H9 (cell line): ENCODE data around the gene TMEM120B. TPM values are rescaled to one million over a fixed set of nuclear protein-coding genes. Genes with fewer than 3 reads are reported as not detected.

Source experiments
- DNase-seq: peaks from one replicate; pipeline ENCODE4 v3.0.0-alpha.2; 2017
- H2AFZ ChIP-seq: one replicate; pipeline ENCODE4 v1.6.1; 2013; ENCODE audit warnings: mild to moderate bottlenecking, low read length, control low read depth, moderate library complexity
- H2AK5ac ChIP-seq: 2 replicates; pipeline ENCODE4 v1.6.1; 2013; ENCODE audit warnings: low read length, control low read depth, mixed read lengths; ENCODE audit not compliant: insufficient read length
- H2BK120ac ChIP-seq: one replicate; pipeline ENCODE4 v1.6.1; 2013; ENCODE audit warnings: low read depth, mild to moderate bottlenecking, low read length, control low read depth, inconsistent platforms; ENCODE audit not compliant: poor library complexity, severe bottlenecking
- H2BK12ac ChIP-seq: 2 replicates; pipeline ENCODE4 v1.6.1; 2013; ENCODE audit warnings: low read length, control low read depth, mixed read lengths, low read depth; ENCODE audit not compliant: insufficient read length
- H2BK15ac ChIP-seq: 2 replicates; pipeline ENCODE4 v1.6.1; 2013; ENCODE audit warnings: low read depth, low read length, control low read depth
- H2BK20ac ChIP-seq: one replicate; pipeline ENCODE4 v1.6.1; 2013; ENCODE audit warnings: low read depth, mild to moderate bottlenecking, low read length, control low read depth, inconsistent platforms; ENCODE audit not compliant: poor library complexity, severe bottlenecking
- H2BK5ac ChIP-seq: 2 replicates; pipeline ENCODE4 v1.6.1; 2013; ENCODE audit warnings: low read length, control low read depth, mixed read lengths; ENCODE audit not compliant: insufficient read length
- H3K14ac ChIP-seq: 2 replicates; pipeline ENCODE4 v1.6.1; 2013; ENCODE audit warnings: low read length, control low read depth; ENCODE audit not compliant: insufficient read depth
- H3K18ac ChIP-seq: 2 replicates; pipeline ENCODE4 v1.6.1; 2013; ENCODE audit warnings: low read depth, mild to moderate bottlenecking, mixed read lengths, low read length, control low read depth; ENCODE audit not compliant: insufficient read length
- H3K23ac ChIP-seq: 2 replicates; pipeline ENCODE4 v1.6.1; 2013; ENCODE audit warnings: low read length, control low read depth, mixed read lengths, low read depth; ENCODE audit not compliant: insufficient read length
- H3K23me2 ChIP-seq: 2 replicates; pipeline ENCODE4 v1.6.1; 2013; ENCODE audit warnings: low read depth, mild to moderate bottlenecking, mixed read lengths, low read length, control low read depth; ENCODE audit not compliant: insufficient read length, poor library complexity, severe bottlenecking
- H3K27ac ChIP-seq: 2 replicates; pipeline ENCODE4 v1.5.1; 2013; ENCODE audit warnings: low read length, control low read depth, mixed read lengths, low read depth; ENCODE audit not compliant: insufficient read length
- H3K27me3 ChIP-seq: 2 replicates; pipeline ENCODE4 v1.6.1; 2013; ENCODE audit warnings: low read length, control low read depth, inconsistent platforms; ENCODE audit not compliant: insufficient read depth
- H3K4ac ChIP-seq: 2 replicates; pipeline ENCODE4 v1.6.1; 2013; ENCODE audit warnings: low read depth, mild to moderate bottlenecking, control low read depth, inconsistent platforms, low read length, moderate library complexity
- H3K4me1 ChIP-seq: 2 replicates; pipeline ENCODE4 v1.6.1; 2013; ENCODE audit warnings: low read length, control low read depth, inconsistent platforms; ENCODE audit not compliant: insufficient read depth
- H3K4me2 ChIP-seq: 2 replicates; pipeline ENCODE4 v1.6.1; 2013; ENCODE audit warnings: low read length, control low read depth, mixed read lengths; ENCODE audit not compliant: insufficient read length, insufficient read depth
- H3K56ac ChIP-seq: 2 replicates; pipeline ENCODE4 v1.6.1; 2013; ENCODE audit warnings: low read depth, mild to moderate bottlenecking, mixed read lengths, low read length, control low read depth; ENCODE audit not compliant: insufficient read length
- H3K79me1 ChIP-seq: 2 replicates; pipeline ENCODE4 v1.6.1; 2013; ENCODE audit warnings: low read depth, mild to moderate bottlenecking, moderate library complexity, low read length, control low read depth, inconsistent platforms; ENCODE audit not compliant: insufficient read depth, poor library complexity, severe bottlenecking
- H3K79me2 ChIP-seq: 2 replicates; pipeline ENCODE4 v1.6.1; 2013; ENCODE audit warnings: low read length, control low read depth, inconsistent platforms; ENCODE audit not compliant: insufficient read depth
- H3K9ac ChIP-seq: 2 replicates; pipeline ENCODE4 v1.6.1; 2013; ENCODE audit warnings: low read length, control low read depth, mixed read lengths; ENCODE audit not compliant: insufficient read length; ENCODE audit errors: extremely low read depth
- H3K9me3 ChIP-seq: one replicate; pipeline ENCODE4 v1.6.1; 2013; ENCODE audit warnings: low read depth, low read length, inconsistent platforms; ENCODE audit not compliant: control insufficient read depth
- H3T11ph ChIP-seq: one replicate; pipeline ENCODE4 v1.6.1; 2013; ENCODE audit warnings: mild to moderate bottlenecking, low read length, control low read depth, inconsistent platforms
- H4K20me1 ChIP-seq: one replicate; pipeline ENCODE4 v1.6.1; 2013; ENCODE audit not compliant: control insufficient read depth, insufficient read length, insufficient read depth
- H4K5ac ChIP-seq: 2 replicates; pipeline ENCODE4 v1.6.1; 2013; ENCODE audit warnings: low read depth, mild to moderate bottlenecking, mixed read lengths, low read length, control low read depth; ENCODE audit not compliant: insufficient read length
- H4K8ac ChIP-seq: replicated peaks from 2 replicates; pipeline ENCODE4 v1.6.1; 2013; ENCODE audit warnings: low read length, control low read depth, mixed read lengths, low read depth; ENCODE audit not compliant: insufficient read length
- H4K91ac ChIP-seq: 2 replicates; pipeline ENCODE4 v1.6.1; 2013; ENCODE audit warnings: low read depth, mild to moderate bottlenecking, moderate library complexity, mixed read lengths, low read length, control low read depth; ENCODE audit not compliant: insufficient read length
- H3K27ac Mint-ChIP-seq, 3 experiments: 2 replicates in 2 of 3; 3 replicates in 1 of 3; pipeline ENCODE4 v1.8.0; 2020 to 2021; ENCODE audit warnings: mixed read lengths in 3 of 3, mild to moderate bottlenecking in 1 of 3, moderate library complexity in 1 of 3
- H3K27me3 Mint-ChIP-seq: 2 replicates; pipeline ENCODE4 v1.8.0; 2021; ENCODE audit warnings: low read depth, mild to moderate bottlenecking, moderate library complexity, mixed read lengths
- H3K36me3 Mint-ChIP-seq, 3 experiments: 2 replicates in 2 of 3; 3 replicates in 1 of 3; pipeline ENCODE4 v1.8.0; 2020 to 2021; ENCODE audit warnings: low read depth in 3 of 3, mixed read lengths in 3 of 3; ENCODE audit not compliant: insufficient read depth in 1 of 3
- H3K4me1 Mint-ChIP-seq, 2 experiments: 2 replicates each; pipeline ENCODE4 v1.8.0; 2020; ENCODE audit warnings: mixed read lengths in 2 of 2
- H3K4me3 Mint-ChIP-seq, 2 experiments: 2 replicates in 1 of 2; 3 replicates in 1 of 2; pipeline ENCODE4 v1.8.0; 2020 to 2021; ENCODE audit warnings: mild to moderate bottlenecking in 2 of 2, mixed read lengths in 2 of 2, moderate library complexity in 1 of 2
- H3K9me3 Mint-ChIP-seq, 2 experiments: 2 replicates in 1 of 2; 3 replicates in 1 of 2; pipeline ENCODE4 v1.8.0; 2020; ENCODE audit warnings: mild to moderate bottlenecking in 2 of 2, mixed read lengths in 2 of 2, moderate library complexity in 1 of 2
- CTCF ChIP-seq: fragments of 200-600 bp; sonication (generic); conservative IDR thresholded peaks from 3 replicates; pipeline ENCODE4 v1.8.0; 2021; ENCODE audit warnings: antibody characterized with exemption, mild to moderate bottlenecking
- WGBS: extraction: QIAGEN DNeasy Blood & Tissue Kit; methylation state at CpG from one replicate; pipeline ENCODE4 v1.1.7; 2013; ENCODE audit warnings: missing lambda C conversion rate, low lambda C conversion rate, mixed read lengths; ENCODE audit not compliant: insufficient read length; ENCODE audit errors: extremely low coverage; 5-methylcytosine and 5-hydroxymethylcytosine counted together
- total RNA-seq: library from RNA; stranded (reverse); gene quantifications from 2 replicates; pipeline ENCODE4 v1.2.1, GENCODE V29; 2021

TMEM120B gene
- total RNA-seq, 1 experiment from 2014 or later: 25.8 TPM

- no peaks in the 10 kb centered on the region; the same call in 1 of the 2 replicates for H3K79me2 ChIP-seq
- H3T11ph ChIP-seq: no peak overlapping the region
- no peak overlapping the region for H3K9ac ChIP-seq
- H4K5ac ChIP-seq: no peak overlapping the region
- WGBS: no CpG with 5 or more reads among the region's 9 CpGs
- DNase-seq: no peak
- no peak overlapping the region for H3K18ac ChIP-seq
- no peak overlapping the region for H4K91ac ChIP-seq
- no peak overlapping the region for H2BK120ac ChIP-seq
- H3K79me1 ChIP-seq: no peaks in the 10 kb centered on the region
- no peaks in the 10 kb centered on the region for H3K27me3 Mint-ChIP-seq
- H3K36me3 Mint-ChIP-seq: peaks cover 0 to 2% (median 0%) of the 10 kb centered on the region in 3 experiments; a peak in 1 of 7 replicates
- H3K23ac ChIP-seq: no peak overlapping the region
- no peaks in the 10 kb centered on the region for H3K9me3 ChIP-seq
- H3K27ac ChIP-seq: no peak overlapping the region
- no peak overlapping the region for H2AFZ ChIP-seq
- H3K14ac ChIP-seq: no peak overlapping the region
- no peaks in the 10 kb centered on the region for H3K23me2 ChIP-seq
- peaks cover 0 to 2% of the 10 kb centered on the region in 2 experiments; a peak in 1 of 4 replicates for H3K4me1 Mint-ChIP-seq
- H2BK12ac ChIP-seq: no peak overlapping the region
- H3K27me3 ChIP-seq: no peaks in the 10 kb centered on the region
- H4K20me1 ChIP-seq: no peaks in the 10 kb centered on the region
- H3K9me3 Mint-ChIP-seq: no peaks in the 10 kb centered on the region
- no peaks in the 10 kb centered on the region for H3K4me1 ChIP-seq
- no peak overlapping the region for H2AK5ac ChIP-seq
- H4K8ac ChIP-seq: no peak overlapping the region
- H2BK15ac ChIP-seq: no peak overlapping the region
- H2BK5ac ChIP-seq: peak overlapping the region; percentile 16
- peak overlapping the region; percentile 60 to 70 (median 68); a peak in 3 of 7 replicates for H3K27ac Mint-ChIP-seq
- no peak overlapping the region for H2BK20ac ChIP-seq
- H3K4ac ChIP-seq: no peak overlapping the region
- no peak for TF ChIP-seq CTCF
- H3K56ac ChIP-seq: no peak overlapping the region
- no peak overlapping the region for H3K4me2 ChIP-seq
- H3K4me3 Mint-ChIP-seq: no peak overlapping the region
Measured at GRCh38 chr12:121738340-121738858, 25.8 kb downstream of the TMEM120B start.
